HEK293 (cell line): ENCODE data around the gene OPHN1.
A peak's percentile ranks its signal among the peaks of the same experiment; 100 is the strongest.

Experiments
- CTCF ChIA-PET: fragments of 350-600 bp; formaldehyde crosslinking; extraction: SDS; loops from one replicate; lab custom pipeline; 2021; ENCODE audit warnings: antibody characterized with exemption; lab: Yijun Ruan, JAX
- POLR2A ChIA-PET: fragments of 300-600 bp; formaldehyde crosslinking; extraction: SDS; loops from one replicate; lab custom pipeline; 2020; ENCODE audit warnings: antibody characterized with exemption, inconsistent platforms; lab: Yijun Ruan, JAX
- H3K27ac ChIP-seq: fragments of 200-500 bp; sonication (Bioruptor generic); 2 replicates; pipeline ENCODE4 v1.5.1; 2014; ENCODE audit warnings: low read depth, low read length, control low read depth, inconsistent platforms; ENCODE audit errors: extremely low read depth
- H3K36me3 ChIP-seq, 2 experiments: fragments of 200-500 bp in 1 of 2; sonication (Bioruptor generic) in 1 of 2; 1 replicate in 1 of 2; 2 replicates in 1 of 2; pipeline ENCODE4 v1.5.1; 2014 to 2017; ENCODE audit warnings: inconsistent platforms in 2 of 2, low read length in 2 of 2; ENCODE audit not compliant: control insufficient read depth in 2 of 2, insufficient read depth in 1 of 2
- H3K4me1 ChIP-seq: fragments of 200-500 bp; sonication (Bioruptor generic); 2 replicates; pipeline ENCODE4 v1.5.1; 2014; ENCODE audit warnings: mild to moderate bottlenecking, low read length, inconsistent platforms; ENCODE audit not compliant: control insufficient read depth, insufficient read depth
- H3K4me3 ChIP-seq: 2 replicates; pipeline ENCODE4 v1.5.1; 2011; ENCODE audit warnings: low read depth, mild to moderate bottlenecking, control low read depth, low read length, moderate library complexity
- H3K9me3 ChIP-seq: fragments of 200-500 bp; sonication (Bioruptor generic); 2 replicates; pipeline ENCODE4 v1.5.1; 2014; ENCODE audit warnings: low read depth, low read length, inconsistent platforms; ENCODE audit not compliant: control insufficient read depth, insufficient read depth
- FEZF1 ChIP-seq: fragments of 450-650 bp; formaldehyde crosslinking; IDR thresholded peaks from 2 replicates; pipeline ENCODE4 v1.5.1; 2016; ENCODE audit warnings: missing biosample characterization, missing genetic modification characterization
- MEIS1 ChIP-seq: sonication (generic); formaldehyde crosslinking; IDR thresholded peaks from 2 replicates; pipeline ENCODE4 v1.8.1; 2022; ENCODE audit warnings: missing genetic modification reagents, mild to moderate bottlenecking, borderline replicate concordance
- YY2 ChIP-seq: fragments of 450-650 bp; formaldehyde crosslinking; IDR thresholded peaks from 2 replicates; pipeline ENCODE4 v1.5.1; 2016; ENCODE audit warnings: missing biosample characterization, missing genetic modification characterization
- ZBTB1 ChIP-seq: fragments of 450-650 bp; formaldehyde crosslinking; IDR thresholded peaks from 2 replicates; pipeline ENCODE4 v1.5.1; 2016; ENCODE audit warnings: missing biosample characterization, missing genetic modification characterization
- ZFHX2 ChIP-seq: fragments of 450-650 bp; formaldehyde crosslinking; conservative IDR thresholded peaks from 2 replicates; pipeline ENCODE4 v1.5.1; 2016; ENCODE audit warnings: missing biosample characterization, missing genetic modification characterization
- ZNF155 ChIP-seq: fragments of 450-650 bp; formaldehyde crosslinking; IDR thresholded peaks from 2 replicates; pipeline ENCODE4 v1.5.1; 2016; ENCODE audit warnings: missing biosample characterization, missing genetic modification characterization
- ZNF175 ChIP-seq: fragments of 450-650 bp; formaldehyde crosslinking; IDR thresholded peaks from 2 replicates; pipeline ENCODE4 v1.5.1; 2016; ENCODE audit warnings: missing biosample characterization, missing genetic modification characterization
- ZNF184 ChIP-seq: fragments of 450-650 bp; IDR thresholded peaks from 2 replicates; pipeline ENCODE4 v1.5.1; 2018; ENCODE audit warnings: missing biosample characterization, mild to moderate bottlenecking, missing genetic modification characterization
- ZNF202 ChIP-seq: fragments of 450-650 bp; formaldehyde crosslinking; IDR thresholded peaks from 2 replicates; pipeline ENCODE4 v1.5.1; 2016; ENCODE audit warnings: missing biosample characterization, missing genetic modification characterization, borderline replicate concordance
- ZNF423 ChIP-seq: fragments of 450-650 bp; formaldehyde crosslinking; IDR thresholded peaks from 2 replicates; pipeline ENCODE4 v1.5.1; 2016; ENCODE audit warnings: missing biosample characterization, missing genetic modification characterization
- ZNF426 ChIP-seq: fragments of 450-650 bp; formaldehyde crosslinking; IDR thresholded peaks from 2 replicates; pipeline ENCODE4 v1.5.1; 2017; ENCODE audit warnings: missing biosample characterization, missing genetic modification characterization, mild to moderate bottlenecking, inconsistent platforms, moderate library complexity
- ZNF530 ChIP-seq: fragments of 450-650 bp; formaldehyde crosslinking; IDR thresholded peaks from 2 replicates; pipeline ENCODE4 v1.5.1; 2016; ENCODE audit warnings: low read depth, missing biosample characterization, missing genetic modification characterization
- ZNF558 ChIP-seq: fragments of 450-650 bp; formaldehyde crosslinking; IDR thresholded peaks from 2 replicates; pipeline ENCODE4 v1.5.1; 2016; ENCODE audit warnings: missing biosample characterization, missing genetic modification characterization
- ZNF660 ChIP-seq: fragments of 450-650 bp; IDR thresholded peaks from 2 replicates; pipeline ENCODE4 v1.5.1; 2018; ENCODE audit warnings: missing biosample characterization, mild to moderate bottlenecking, missing genetic modification characterization
- ZNF768 ChIP-seq: fragments of 450-650 bp; formaldehyde crosslinking; IDR thresholded peaks from 2 replicates; pipeline ENCODE4 v1.5.1; 2018; ENCODE audit warnings: missing biosample characterization, mild to moderate bottlenecking, missing genetic modification characterization
- ZNF792 ChIP-seq: fragments of 450-650 bp; formaldehyde crosslinking; IDR thresholded peaks from 2 replicates; pipeline ENCODE4 v1.5.1; 2016; ENCODE audit warnings: missing biosample characterization, missing genetic modification characterization
- ZNF843 ChIP-seq: fragments of 450-650 bp; formaldehyde crosslinking; IDR thresholded peaks from 2 replicates; pipeline ENCODE4 v1.5.1; 2016; ENCODE audit warnings: missing biosample characterization, missing genetic modification characterization
- ZSCAN23 ChIP-seq: fragments of 450-650 bp; formaldehyde crosslinking; IDR thresholded peaks from 2 replicates; pipeline ENCODE4 v1.5.1; 2016; ENCODE audit warnings: missing biosample characterization, missing genetic modification characterization
- ZXDB ChIP-seq: fragments of 450-650 bp; formaldehyde crosslinking; IDR thresholded peaks from 2 replicates; pipeline ENCODE4 v1.5.1; 2016; ENCODE audit warnings: missing biosample characterization, missing genetic modification characterization
- TF ChIP-seq, protein P1 (sequence below): fragments of 450-650 bp; formaldehyde crosslinking; conservative IDR thresholded peaks from 2 replicates; pipeline ENCODE4 v1.5.1; 2016; ENCODE audit warnings: low read depth, missing biosample characterization, missing genetic modification characterization
- TF ChIP-seq, protein P2 (sequence below): fragments of 450-650 bp; formaldehyde crosslinking; IDR thresholded peaks from 2 replicates; pipeline ENCODE4 v1.5.1; 2016; ENCODE audit warnings: missing biosample characterization, missing genetic modification characterization
- TF ChIP-seq, protein P3 (sequence below): fragments of 450-650 bp; formaldehyde crosslinking; IDR thresholded peaks from 2 replicates; pipeline ENCODE4 v1.5.1; 2016; ENCODE audit warnings: missing biosample characterization, missing genetic modification characterization, low read depth
- TF ChIP-seq, protein P4 (sequence below): fragments of 450-650 bp; formaldehyde crosslinking; IDR thresholded peaks from 2 replicates; pipeline ENCODE4 v1.5.1; 2017; ENCODE audit warnings: missing biosample characterization, mild to moderate bottlenecking, missing genetic modification characterization, moderate library complexity

The OPHN1 gene

DNA sequence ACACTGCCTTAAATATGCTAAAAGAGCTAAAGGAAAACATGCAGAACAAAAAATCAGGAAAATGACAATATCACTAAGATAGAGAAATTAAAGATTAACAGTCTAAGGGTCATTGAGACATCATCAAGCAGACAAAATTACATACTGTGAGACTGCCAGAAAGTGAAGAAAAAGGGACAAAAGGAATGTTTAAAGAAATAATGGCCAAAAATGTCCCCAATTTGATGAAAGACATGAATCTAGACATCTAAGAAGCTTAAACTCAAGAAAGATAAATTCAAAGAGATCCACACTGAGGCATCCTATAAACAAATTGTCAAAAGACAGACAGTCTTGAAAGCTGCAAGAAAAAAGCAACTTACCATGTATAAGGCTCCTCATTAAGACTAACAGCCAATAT is 63.7 kb downstream of the OPHN1 start:
- no peak overlapping the region for H3K27ac ChIP-seq
- TF ChIP-seq ZNF175 (tag by site-specific recombination) (no peak), ZNF423 (tag by site-specific recombination) (no peak), ZXDB (tag by site-specific recombination) (no peak), ZSCAN23 (tag by site-specific recombination) (no peak), ZNF530 (tag by site-specific recombination) (no peak), ZNF558 (tag by site-specific recombination) (peak; percentile 95)
- TF ChIP-seq, protein P1, sequence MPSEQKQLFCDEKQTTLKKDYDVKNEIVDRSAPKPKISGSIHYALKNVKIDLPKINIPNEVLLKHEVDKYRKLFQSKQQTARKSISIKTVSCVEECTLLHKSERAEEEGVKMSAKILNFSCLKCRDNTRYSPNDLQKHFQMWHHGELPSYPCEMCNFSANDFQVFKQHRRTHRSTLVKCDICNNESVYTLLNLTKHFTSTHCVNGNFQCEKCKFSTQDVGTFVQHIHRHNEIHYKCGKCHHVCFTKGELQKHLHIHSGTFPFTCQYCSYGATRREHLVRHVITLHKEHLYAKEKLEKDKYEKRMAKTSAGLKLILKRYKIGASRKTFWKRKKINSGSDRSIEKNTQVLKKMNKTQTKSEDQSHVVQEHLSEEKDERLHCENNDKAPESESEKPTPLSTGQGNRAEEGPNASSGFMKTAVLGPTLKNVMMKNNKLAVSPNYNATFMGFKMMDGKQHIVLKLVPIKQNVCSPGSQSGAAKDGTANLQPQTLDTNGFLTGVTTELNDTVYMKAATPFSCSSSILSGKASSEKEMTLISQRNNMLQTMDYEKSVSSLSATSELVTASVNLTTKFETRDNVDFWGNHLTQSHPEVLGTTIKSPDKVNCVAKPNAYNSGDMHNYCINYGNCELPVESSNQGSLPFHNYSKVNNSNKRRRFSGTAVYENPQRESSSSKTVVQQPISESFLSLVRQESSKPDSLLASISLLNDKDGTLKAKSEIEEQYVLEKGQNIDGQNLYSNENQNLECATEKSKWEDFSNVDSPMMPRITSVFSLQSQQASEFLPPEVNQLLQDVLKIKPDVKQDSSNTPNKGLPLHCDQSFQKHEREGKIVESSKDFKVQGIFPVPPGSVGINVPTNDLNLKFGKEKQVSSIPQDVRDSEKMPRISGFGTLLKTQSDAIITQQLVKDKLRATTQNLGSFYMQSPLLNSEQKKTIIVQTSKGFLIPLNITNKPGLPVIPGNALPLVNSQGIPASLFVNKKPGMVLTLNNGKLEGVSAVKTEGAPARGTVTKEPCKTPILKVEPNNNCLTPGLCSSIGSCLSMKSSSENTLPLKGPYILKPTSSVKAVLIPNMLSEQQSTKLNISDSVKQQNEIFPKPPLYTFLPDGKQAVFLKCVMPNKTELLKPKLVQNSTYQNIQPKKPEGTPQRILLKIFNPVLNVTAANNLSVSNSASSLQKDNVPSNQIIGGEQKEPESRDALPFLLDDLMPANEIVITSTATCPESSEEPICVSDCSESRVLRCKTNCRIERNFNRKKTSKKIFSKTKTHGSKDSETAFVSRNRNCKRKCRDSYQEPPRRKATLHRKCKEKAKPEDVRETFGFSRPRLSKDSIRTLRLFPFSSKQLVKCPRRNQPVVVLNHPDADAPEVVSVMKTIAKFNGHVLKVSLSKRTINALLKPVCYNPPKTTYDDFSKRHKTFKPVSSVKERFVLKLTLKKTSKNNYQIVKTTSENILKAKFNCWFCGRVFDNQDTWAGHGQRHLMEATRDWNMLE (tag by site-specific recombination), result no peak
- H3K4me1 ChIP-seq, result no peaks in the 10 kb centered on the region
- ChIA-PET POLR2A (no interaction called here), CTCF (interaction anchor here (0.6 to 0.7 kb wide), 2 partner anchors 98 to 223 kb away, joined by 3 to 4 read pairs; no protein-coding TSS in a partner anchor)
- H3K36me3 ChIP-seq, result no peaks in the 10 kb centered on the region
- no peak overlapping the region for H3K4me3 ChIP-seq
- H3K9me3 ChIP-seq, result 0 out of 2 replicates have a peak, but pooled peaks cover 2% of the 10 kb centered on the region

DNA sequence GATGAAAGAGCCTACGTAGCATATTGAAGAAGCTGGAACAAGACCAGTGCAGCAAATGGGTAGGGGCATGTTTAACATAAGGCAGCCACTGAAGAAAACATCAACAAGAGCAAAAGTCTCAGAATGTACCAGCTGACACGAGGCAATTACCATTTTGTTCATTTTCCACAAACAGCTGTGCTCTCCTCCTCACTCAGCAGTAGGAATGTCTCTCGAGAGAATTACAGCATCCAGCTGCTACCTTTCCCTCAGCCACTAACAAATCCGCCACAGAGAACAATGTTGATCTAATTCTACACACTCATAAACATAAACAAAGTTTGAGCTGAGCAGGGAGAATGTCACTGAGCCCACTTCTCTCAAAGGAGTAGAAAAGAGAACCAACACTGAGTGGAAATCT is 68.0 kb downstream of the OPHN1 start:
- CTCF ChIA-PET, result interaction anchor here (0.9 kb wide), 1 partner anchor 345 kb away, joined by 3 read pairs; no protein-coding TSS in a partner anchor
- H3K27ac ChIP-seq, result no peak overlapping the region
- POLR2A ChIA-PET, result no interaction called here
- 0 out of 2 replicates have a peak, but pooled peaks cover 2% of the 10 kb centered on the region for H3K9me3 ChIP-seq
- H3K4me1 ChIP-seq, result no peaks in the 10 kb centered on the region
- no peaks in the 10 kb centered on the region for H3K36me3 ChIP-seq
- TF ChIP-seq YY2 (tag by site-specific recombination) (no peak), ZNF768 (no peak), ZBTB1 (tag by site-specific recombination) (no peak), ZNF202 (tag by site-specific recombination) (no peak), ZNF175 (tag by site-specific recombination) (no peak), ZFHX2 (no peak), FEZF1 (tag by site-specific recombination) (no peak), ZNF660 (tag by site-specific recombination) (no peak), ZNF843 (tag by site-specific recombination) (no peak), ZNF155 (tag by site-specific recombination) (no peak), MEIS1 (CRISPR knock-in tag) (no peak), ZNF792 (tag by site-specific recombination) (no peak), ZNF426 (no peak), ZNF184 (tag by site-specific recombination) (no peak)
- TF ChIP-seq, protein P2, sequence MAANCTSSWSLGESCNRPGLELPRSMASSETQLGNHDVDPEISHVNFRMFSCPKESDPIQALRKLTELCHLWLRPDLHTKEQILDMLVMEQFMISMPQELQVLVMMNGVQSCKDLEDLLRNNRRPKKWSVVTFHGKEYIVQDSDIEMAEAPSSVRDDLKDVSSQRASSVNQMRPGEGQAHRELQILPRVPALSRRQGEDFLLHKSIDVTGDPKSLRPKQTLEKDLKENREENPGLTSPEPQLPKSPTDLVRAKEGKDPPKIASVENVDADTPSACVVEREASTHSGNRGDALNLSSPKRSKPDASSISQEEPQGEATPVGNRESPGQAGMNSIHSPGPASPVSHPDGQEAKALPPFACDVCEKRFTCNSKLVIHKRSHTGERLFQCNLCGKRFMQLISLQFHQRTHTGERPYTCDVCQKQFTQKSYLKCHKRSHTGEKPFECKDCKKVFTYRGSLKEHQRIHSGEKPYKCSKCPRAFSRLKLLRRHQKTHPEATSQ (tag by site-specific recombination), result no peak
- TF ChIP-seq, protein P3, sequence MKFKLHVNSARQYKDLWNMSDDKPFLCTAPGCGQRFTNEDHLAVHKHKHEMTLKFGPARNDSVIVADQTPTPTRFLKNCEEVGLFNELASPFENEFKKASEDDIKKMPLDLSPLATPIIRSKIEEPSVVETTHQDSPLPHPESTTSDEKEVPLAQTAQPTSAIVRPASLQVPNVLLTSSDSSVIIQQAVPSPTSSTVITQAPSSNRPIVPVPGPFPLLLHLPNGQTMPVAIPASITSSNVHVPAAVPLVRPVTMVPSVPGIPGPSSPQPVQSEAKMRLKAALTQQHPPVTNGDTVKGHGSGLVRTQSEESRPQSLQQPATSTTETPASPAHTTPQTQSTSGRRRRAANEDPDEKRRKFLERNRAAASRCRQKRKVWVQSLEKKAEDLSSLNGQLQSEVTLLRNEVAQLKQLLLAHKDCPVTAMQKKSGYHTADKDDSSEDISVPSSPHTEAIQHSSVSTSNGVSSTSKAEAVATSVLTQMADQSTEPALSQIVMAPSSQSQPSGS (tag by site-specific recombination), result no peak
- TF ChIP-seq, protein P4, sequence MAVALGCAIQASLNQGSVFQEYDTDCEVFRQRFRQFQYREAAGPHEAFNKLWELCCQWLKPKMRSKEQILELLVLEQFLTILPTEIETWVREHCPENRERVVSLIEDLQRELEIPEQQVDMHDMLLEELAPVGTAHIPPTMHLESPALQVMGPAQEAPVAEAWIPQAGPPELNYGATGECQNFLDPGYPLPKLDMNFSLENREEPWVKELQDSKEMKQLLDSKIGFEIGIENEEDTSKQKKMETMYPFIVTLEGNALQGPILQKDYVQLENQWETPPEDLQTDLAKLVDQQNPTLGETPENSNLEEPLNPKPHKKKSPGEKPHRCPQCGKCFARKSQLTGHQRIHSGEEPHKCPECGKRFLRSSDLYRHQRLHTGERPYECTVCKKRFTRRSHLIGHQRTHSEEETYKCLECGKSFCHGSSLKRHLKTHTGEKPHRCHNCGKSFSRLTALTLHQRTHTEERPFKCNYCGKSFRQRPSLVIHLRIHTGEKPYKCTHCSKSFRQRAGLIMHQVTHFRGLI (tag by site-specific recombination), result no peak
- no peak overlapping the region for H3K4me3 ChIP-seq
